Ureter (tissue), 1 donor: ENCODE data around the gene UMOD. TPM values are rescaled to one million over a fixed set of nuclear protein-coding genes. Genes with fewer than 3 reads are reported as not detected.
"Not testable (repeated sequence)": the region's sequence is repeated elsewhere in the genome, so short reads cannot be mapped to it uniquely, and the experiment has no call there.

ENCODE experiments used
- DNase-seq: peaks from one replicate; pipeline ENCODE4 v3.0.0-alpha.2; 2020; ENCODE audit warnings: low spot score
- total RNA-seq: library from RNA; stranded (reverse); gene quantifications from one replicate; pipeline ENCODE4 v1.2.4, GENCODE V29; 2023
- donor health status: DM: yes; HTN: yes; CAD: no.

Gene UMOD
- total RNA-seq, 1 donor from 2014 or later = not detected

DNA sequence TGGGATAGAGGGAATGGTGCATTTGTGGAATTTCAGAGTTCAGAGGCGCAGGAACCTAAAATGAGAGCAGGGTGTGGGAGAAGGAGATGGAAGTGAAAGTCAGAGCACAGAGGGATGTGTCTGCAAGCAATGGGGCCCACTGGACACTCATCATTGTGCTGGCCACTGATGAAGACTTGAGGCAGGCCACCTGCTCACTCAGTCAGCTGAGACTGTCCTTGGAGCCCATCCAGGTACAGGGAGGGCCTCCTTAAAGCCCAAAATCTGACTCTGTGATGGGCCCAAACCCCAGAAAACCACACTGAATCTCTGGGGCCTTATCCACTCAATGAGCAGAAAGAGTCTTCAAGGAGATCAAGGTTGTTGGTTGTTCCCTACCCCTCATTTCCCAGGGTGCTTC is 30.8 kb downstream of the UMOD start:
- DNase-seq = no peak

DNA sequence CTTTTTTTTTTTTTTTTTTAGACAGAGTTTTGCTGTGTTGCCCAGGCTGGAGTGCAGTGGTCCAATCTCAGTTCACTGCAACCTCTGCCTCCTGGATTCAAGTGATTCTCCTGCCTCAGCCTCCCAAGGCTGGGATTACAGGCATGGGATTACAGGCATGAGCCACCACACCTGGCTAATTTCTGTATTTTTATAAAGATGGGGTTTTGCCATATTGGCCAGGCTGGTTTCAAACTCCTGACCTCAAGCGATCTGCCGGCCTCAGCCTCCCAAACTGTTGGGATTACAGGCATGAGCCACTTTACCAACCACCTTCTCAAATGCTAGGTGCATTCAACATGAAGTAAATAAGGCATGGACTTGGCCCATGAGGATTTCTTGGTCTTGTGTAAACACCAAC is 31.5 kb downstream of the UMOD start:
- not testable (repeated sequence) for DNase-seq

DNA sequence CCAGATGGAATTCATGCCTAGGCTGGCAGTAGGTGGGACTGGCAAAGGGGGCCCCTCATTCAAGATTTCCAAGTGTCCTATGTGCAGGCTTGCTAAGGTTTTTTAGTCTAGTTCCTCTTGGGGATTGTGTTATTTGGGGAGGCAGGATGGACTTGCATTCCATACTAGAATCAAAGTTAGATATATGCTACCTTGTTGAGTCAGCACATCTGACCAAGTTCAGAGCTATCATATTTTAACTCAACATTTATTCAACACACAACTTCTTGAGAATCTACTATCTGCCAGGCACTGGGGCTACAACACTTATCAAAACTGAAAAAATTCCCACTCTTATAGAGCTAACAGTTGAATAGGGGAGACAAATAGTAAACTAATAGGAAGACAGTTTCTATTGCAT is 31.9 kb downstream of the UMOD start:
- no peak for DNase-seq

DNA sequence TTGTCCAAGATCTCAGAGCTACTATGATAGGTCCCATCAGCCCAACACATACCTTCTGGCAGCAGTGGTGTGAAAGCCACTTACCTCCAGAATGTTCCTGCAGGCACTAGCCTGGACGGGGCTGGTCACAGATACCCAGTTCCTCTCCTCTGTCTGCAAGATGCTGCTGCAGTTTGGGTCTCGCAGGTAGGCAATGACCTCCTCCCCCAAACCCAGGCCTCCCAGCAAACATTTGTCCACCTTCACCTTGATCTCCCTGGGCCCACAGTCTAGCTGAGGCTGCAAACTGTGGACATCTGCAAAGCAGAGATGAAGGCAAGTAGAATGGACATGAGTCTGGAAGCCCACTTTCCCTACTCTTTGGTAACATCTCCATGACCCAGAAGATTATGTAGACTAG is 32.3 kb downstream of the UMOD start:
- DNase-seq = no peak

DNA sequence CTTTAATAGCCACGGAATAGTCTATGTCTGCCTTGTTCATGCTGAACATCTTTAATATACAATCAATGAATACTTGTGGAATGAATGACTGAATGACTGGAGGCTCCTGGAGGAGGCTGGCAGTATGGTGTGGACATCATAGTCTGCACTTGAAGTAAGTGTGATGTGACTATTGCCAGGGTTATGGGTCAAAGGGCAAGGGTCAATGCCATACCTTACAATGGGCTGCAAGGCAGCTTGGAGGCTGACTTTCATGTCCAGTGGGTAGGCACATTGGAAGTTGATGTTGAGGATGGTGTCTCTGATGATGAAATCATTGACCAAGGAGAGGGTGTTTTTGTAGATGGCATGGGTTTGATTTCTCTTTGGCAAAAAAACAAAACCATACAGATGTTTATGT is 33.1 kb downstream of the UMOD start:
- no peak for DNase-seq

DNA sequence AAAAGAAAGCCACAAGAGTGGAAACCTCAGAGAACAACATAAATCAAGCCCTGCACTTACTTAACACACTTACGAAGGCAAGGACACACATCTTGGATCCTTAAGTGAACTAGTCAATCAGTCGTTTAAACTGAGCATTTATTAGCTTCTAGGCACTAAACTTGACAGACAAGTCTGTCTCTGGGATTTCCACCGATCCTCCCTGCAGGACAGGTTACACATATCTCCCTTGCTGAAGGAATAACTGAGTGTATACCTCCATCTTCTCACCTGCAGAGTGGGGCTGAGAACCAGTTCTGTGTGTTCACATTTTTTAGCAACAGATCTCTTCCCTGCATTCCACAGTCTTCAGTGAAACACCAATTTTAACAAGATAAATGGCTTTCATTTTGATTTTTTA is 34.1 kb downstream of the UMOD start:
- no peak for DNase-seq

DNA sequence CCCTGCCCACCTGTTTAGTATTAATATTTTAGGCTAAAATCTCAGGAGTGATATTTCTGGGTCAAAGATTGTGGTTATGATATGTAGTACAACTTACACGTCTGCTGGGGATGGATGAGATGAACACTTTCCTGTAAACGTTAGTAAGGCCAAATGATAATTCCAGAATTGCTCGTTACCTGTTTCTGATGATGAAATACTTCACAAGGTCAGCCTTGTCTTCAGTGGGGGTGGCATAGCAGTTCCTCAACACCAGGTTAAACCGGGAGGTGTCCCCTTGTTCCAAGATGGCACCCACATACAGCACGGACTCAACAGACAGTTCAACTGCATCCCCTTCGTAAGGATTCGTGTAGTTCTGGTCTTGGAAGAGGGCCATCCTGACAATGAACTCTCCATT is 34.5 kb downstream of the UMOD start:
- no peak for DNase-seq

DNA sequence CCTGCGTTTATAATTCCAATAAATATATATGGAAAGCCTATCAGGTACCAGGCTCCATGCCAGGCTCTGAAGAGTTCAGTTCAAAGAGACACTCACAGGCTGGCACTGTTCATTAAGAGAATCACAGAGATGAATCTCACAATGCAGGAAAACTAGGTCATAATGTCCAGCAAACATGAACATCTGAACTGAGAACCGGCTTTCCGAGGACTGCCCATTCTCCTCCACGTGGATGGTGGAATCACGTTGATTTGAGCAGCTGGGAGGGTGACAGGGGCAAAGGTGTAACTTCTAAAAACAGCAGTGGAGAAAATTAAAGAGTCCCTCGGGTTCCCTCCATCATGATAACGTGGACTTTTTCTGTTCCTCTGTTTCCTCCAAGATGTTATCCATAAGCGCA is 35.4 kb downstream of the UMOD start:
- no peak for DNase-seq

DNA sequence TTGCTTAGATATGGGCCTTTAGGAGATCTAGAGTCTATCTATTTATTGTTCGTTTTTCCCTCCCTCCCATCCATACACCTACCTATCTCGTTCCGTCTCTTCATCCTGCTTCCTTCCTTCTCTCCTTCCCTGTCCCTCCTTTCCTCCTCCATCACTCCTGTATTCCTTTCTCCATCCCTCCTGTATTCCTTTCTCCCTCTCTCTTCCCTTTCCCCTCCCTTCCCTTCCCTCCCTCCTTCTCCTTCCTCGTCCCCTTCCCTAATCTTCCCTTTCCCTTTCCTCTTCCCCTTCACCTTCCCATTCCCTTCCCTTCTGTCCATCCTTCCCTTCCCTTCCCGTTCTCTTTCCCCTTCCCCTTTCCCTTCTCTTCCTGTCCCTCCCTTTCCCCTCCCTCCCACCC is 35.8 kb downstream of the UMOD start:
- DNase-seq = no peak

DNA sequence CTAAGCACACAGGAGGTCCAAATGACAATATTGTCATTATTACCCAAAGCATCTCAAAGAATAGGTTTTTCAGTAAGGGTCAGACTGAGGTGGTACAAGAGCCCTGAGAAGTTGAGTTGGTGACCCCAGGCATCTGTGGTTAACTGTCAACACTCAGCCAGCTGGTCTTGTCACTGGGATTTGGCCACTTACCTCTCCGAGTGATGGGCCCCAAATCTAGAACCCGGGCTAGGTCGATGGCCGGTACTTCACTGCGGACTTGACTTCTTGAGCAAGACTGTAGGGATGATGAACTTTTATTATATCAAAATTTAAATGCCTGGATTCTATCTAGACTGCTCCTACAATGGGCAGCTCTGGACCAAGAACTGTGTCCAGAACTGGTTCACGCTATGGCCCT is 36.8 kb downstream of the UMOD start:
- no peak for DNase-seq

DNA sequence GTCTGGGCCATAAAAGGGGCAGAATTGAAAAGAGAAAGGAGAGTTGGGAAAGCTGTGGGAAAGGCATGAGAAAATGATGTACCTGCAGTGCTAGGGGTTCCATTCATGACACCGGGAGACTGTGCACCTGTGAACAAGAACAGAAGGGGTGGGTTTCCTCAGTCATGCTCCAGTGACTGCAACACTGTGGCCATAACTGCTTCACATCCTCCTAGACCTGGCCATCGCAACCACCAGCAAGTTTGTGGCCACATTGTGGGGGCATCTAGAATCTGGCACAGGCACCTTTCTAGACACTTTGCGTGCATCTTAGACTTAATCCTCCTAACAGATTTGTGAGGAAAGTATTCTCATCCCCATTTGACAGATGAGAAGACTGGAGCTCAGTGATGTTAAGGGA is 37.9 kb downstream of the UMOD start:
- DNase-seq = no peak

DNA sequence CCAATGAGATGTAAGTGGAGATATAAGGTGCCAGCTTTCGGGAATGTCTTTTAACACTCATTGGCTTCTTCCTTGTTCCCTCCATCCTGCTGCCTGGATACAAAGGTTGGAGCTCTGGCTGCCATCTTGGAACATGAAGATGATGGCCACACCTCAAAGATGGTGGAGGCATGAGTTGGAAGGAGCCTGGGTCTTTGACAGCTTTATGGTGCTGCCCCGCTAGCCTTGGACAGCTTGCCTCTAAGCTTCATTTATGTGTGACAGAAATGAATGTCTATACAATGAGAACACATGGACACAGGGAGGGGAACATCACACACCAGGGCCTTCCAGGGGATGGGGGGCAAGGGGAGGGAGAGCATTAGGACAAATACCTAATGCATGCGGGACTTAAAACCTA is 38.8 kb downstream of the UMOD start:
- no peak for DNase-seq

DNA sequence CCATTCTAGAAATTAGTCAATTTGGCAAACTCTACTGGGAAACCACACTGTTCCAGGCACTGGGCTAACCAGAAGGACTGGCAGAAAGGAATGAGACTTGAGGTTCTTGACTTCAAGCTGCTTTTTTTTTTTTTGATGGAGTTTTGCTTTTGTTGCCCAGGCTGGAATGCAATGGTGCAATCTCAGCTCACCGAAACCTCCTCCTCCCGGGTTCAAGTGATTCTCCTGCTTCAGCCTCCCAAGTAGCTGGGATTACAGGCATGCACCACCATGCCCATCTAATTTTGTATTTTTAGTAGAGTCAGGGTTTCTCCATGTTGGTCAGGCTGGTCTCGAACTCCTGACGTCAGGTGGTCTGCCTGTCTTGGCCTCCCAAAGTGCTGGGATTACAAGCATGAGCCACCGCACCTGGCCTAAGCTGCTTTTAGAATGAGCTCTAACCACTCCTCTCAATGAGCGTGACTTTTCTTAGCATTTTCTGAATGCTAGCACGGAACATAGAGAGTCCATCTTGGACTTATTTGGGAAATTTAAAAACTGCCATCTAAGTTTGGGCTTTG is 39.9 kb downstream of the UMOD start:
- DNase-seq = not testable (repeated sequence)

DNA sequence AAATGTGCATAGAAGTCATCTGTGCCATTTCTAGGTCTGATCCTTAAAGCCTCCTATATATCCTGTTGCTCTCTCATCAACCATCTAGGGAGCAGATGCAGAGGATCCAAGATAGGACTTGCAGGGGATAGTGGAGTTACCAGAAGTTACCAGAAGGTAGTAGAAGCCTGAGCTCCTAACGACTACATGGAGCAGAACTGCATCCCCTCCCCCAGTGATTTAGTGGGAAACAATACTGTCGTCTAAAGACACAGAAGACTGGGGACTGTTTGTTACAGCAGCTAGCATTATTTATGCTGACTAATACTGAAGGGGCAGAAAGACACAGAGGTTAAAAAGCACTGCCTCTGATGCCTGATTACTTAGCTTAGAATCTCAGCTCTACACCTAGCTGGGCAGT is 41.0 kb downstream of the UMOD start:
- no peak for DNase-seq

DNA sequence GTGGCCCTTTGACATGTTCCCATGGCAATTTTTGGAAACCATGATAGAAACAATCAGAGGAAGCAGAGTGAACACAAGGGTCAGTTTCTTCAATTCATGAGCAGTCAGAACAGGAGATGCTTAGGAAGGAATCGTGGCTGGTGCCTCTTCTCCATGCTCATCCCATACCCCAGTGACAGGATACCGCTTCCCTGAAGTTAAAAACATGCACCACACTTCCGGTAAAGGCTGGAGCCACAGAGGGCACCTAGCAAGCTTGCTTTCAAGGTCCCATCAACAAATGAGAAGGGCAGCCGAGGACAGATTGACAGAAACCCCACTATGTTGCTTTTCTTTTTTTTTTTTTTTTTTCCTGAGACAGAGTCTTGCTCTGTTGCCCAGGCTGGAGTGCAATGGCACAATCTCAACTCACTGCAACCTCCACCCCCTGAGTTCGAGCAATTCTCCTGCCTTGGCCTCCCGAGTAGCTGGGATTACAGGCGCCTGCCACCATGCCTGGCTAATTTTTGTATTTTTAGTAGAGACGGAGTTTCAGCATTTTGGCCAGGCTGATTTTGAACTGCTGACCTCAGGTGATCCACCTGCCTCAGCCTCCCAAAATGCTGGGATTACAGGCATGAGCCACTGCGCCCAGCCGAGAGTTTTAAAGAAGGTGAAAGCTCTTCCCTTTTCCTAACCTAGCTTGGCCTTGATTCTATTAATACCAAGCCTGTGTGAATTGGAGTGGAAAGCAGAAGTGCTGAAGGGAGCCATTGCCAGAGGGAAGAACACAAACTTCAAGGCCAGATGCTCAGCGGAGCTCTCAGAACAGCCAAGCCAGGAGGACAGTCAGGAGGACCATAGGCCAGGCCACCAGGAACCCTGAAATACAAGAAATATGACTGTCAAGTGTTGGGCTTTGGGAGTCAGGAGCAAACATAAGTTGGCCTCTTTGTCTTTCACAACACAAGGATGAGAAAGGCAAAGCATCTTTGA is 41.8 kb downstream of the UMOD start:
- DNase-seq = no peak

DNA sequence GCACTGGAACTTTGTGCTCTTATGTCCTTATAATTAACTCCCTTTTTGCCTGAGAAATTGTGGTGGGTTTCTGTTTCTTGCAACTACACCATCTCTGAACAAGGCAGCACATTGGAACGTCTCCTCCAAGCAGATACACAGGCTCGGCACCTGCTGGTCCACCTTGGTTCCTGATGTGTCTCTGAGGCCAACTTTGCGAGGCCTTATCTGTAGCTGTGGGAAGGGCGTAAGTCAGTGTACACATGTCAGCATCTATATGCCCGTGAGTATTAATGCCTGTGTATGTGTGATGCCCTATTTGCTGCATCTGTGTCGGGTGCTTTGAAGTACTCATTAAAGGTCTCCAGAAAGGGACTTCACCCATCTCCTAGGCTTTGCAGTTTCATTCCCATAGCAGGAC is 42.7 kb downstream of the UMOD start:
- no peak for DNase-seq

DNA sequence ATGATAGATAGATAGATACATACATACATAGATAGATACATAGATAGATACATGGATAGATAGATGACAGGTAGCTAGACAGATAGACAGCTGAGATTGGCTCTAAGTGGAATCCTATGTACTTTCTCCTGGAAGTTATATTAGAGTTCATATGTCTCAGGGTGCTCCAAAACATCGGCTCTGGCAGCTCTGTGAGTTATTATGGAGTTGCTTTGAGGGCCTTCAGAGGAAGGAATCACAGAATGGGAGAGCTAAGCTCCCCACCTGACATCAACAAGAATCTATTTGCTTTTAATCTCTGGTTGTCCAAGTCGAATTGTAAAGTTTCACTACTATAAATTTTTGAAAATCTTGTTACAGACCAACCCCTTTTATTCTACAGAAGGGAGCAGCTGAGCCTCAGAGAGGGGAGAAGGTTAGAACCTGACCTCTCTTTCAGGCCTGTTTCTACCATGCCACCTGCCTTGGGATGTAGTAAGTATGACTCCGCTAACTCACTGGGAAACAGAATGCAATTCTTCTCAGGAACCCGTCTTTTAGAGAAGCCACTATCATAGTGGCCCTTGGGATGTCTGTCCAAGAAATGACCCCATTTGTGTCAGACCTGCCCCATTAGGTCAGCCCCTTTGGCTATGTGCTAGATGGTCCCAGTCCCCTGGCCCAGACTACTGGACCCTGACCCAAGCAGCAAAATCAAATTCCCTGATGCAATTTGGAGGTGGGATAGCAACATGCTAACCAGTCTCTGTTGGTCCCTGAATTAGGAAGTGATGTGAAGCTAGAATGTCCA is 43.5 kb downstream of the UMOD start:
- DNase-seq = no peak

DNA sequence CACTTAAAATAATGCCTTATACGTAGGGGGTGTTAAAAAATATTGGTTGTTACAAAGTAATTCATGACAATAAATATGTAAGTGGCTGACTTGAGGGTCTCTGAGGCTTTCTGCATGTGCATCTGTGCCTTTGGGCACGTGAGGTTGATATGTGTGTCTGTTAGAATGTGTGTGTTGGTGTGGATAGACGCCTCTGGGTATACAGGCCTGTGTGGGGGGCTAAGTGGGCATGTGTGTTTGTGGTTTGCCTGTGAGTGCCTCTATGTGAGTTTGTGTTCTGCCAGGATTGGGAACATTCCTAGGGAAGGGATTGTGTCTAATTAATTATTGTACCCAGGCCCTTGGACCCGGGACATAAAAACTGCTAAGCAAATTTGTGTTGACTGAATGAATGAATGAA is 44.2 kb downstream of the UMOD start:
- no peak for DNase-seq

DNA sequence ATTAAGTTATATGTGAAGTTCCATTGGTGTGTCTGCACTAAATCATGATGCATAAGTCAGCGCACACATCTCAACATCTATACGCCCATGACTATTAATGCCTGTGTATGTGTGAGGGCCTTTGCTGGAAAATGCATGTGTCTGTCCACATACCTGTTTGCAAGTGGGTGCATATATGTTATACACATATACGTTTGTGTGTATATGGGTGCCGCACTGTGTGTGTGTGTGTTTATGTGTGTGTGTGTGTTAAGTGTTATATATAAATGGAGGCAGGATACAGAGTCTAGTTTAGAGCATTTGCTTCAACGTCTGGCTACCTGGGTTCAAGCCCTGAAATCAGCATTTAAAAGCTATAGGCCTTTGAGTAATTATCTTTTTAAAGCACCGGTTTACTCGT is 44.7 kb downstream of the UMOD start:
- no peak for DNase-seq

DNA sequence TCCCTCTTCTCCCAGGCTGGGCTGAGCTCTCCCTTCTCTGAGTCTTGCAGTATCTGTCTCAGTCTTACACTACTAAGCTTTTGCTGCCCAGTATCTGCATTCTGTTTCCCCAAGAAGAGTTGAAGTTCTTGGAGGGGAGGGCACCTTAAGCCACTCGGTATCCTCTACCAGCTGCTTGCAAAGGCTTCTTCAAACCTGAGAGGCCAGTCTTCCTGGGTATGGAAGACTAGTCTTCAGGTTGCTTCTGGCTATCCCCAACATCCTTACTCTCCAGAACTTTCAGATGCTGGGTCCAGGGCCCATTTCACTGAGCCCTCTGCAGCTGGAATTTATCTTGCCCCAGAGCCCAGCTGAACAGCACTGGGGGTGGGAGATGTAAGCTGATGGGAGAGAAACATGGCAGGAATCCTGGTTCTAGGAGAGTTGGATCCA is 45.3 kb downstream of the UMOD start:
- no peak for DNase-seq

DNA sequence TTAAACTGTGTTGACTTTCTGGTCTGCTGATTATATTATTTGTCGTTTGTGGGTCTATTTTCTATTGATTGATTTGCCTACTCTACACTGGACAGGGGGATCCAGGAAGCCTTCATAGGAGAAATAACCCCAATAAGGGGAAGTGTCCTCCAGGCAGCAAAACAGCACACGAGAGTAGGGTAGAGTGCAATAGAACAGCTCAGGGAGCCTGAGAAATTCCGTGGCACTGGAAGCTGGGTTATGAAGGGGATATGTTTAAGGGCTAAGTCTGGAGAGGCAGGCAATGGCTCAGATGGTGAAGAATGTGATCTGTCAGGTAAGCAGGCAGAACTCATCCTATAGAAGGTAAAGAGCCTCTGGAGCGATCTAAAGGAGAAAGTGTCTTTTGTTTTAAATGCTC is 46.1 kb downstream of the UMOD start:
- no peak for DNase-seq

DNA sequence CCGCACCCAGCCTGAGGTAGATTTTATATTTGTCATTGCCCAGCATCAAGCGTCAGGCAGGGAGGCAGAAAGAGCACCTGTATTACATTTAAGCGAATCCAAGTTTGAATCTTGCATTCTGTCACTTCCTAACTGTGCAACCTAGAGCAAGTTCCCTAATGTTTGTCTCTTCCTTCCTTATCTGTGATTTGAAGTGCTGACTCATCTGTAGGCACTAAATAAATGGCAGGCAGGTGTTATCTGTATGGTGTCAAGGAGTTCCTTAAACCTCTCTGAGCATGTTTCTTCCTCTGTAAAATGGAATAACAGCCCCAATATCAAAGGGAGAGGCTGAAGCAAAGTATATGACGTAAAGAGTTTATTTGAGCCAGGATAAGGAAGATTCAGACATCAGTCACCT is 49.5 kb downstream of the UMOD start:
- no peak for DNase-seq

DNA sequence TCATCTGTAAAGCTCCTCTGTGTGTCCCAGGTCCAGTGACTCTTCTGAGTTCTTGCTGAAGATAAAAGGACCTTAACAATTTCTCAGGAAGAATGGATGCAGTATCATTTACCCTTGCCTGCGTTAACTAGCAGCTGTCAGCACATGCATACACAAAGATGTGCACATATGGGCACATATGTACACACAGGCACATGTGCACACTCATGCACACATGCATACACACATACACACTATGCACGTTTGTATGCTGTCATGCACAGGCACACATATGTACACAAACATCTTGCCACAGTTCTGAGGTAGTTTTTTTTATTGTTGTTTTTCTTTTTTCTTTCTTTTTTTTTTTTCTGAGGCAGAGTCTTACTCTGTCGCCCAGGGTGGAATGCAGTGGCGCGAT is 50.1 kb downstream of the UMOD start:
- DNase-seq = no peak
